ENCODE data around the gene MT1G. TPM values are rescaled to one million over a fixed set of nuclear protein-coding genes. Genes with fewer than 3 reads are reported as not detected.
A peak's percentile ranks its signal among the peaks of the same experiment; 100 is the strongest.
"Not testable (repeated sequence)": the region's sequence is repeated elsewhere in the genome, so short reads cannot be mapped to it uniquely, and the experiment has no call there.

MT1G gene
- total RNA-seq, 1 donor from 2014 or later, result not detected

GRCh38 chr16:56689171-56689570, 21.3 kb upstream of the MT1G start:
- no peak for ATAC-seq
- intact Hi-C loops (cut with DNase I), result no loop called here
- no peak for DNase-seq (ENCODE audit: missing footprints)

GRCh38 chr16:56688762-56689161, 20.9 kb upstream of the MT1G start:
- DNase-seq (ENCODE audit: missing footprints) (no peak), ATAC-seq (no peak)
- intact Hi-C loops (cut with DNase I), result no loop called here

- intact Hi-C loops (cut with DNase I), result no loop called here
These were observed 18.9 kb upstream of the MT1G start for GRCh38 chr16:56686758-56687157.

DNA sequence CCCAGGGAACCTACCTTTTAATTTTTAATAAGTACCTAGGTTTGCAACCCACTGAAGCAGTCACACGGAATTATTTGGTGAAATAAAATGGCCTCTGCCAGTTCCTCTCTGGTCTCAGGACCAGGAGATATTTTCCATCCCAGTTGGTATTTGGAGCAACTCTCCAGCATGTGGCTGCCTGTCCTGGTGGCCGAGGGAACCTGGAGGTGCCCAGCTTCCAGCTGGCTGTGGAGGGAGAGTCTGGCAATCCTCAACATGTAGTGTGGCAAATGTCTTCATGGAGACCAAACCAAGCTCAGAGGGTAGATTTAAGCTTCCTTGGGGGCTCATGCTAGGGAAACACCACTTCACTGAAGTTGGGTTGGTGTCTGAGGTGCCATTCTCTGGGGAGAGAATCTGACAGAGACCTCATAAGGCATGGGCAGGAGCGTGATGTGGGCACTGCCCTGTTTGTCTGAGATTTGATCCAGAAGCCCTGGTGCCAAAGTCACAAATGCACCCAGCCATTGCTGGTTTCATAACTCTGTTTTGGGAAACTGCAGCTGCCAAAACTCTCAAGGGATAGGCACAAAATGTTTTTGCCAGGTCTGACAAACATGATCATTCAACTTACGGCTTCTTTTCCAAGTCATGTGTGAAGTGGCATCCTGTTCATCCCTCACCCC, 17.2 kb upstream of the MT1G start:
- DNase-seq (ENCODE audit: missing footprints) (no peak), ATAC-seq (no peak)
- intact Hi-C loops (cut with DNase I), result loop anchor here (5.0 kb wide), 1 partner anchor 48 kb away; the partner anchor contains the start of gene MT1A

More at GRCh38 chr16:56686758-56687157, 18.9 kb upstream of the MT1G start:
- ATAC-seq (no peak), DNase-seq (ENCODE audit: missing footprints) (no peak)

- no peak for DNase-seq (ENCODE audit: missing footprints)
- intact Hi-C loops (cut with DNase I), result loop anchor here (5.0 kb wide), 1 partner anchor 47 kb away; the partner anchor contains the start of gene MT1A
- no peak for ATAC-seq
These were observed 16.5 kb upstream of the MT1G start for GRCh38 chr16:56684256-56684925.

DNA sequence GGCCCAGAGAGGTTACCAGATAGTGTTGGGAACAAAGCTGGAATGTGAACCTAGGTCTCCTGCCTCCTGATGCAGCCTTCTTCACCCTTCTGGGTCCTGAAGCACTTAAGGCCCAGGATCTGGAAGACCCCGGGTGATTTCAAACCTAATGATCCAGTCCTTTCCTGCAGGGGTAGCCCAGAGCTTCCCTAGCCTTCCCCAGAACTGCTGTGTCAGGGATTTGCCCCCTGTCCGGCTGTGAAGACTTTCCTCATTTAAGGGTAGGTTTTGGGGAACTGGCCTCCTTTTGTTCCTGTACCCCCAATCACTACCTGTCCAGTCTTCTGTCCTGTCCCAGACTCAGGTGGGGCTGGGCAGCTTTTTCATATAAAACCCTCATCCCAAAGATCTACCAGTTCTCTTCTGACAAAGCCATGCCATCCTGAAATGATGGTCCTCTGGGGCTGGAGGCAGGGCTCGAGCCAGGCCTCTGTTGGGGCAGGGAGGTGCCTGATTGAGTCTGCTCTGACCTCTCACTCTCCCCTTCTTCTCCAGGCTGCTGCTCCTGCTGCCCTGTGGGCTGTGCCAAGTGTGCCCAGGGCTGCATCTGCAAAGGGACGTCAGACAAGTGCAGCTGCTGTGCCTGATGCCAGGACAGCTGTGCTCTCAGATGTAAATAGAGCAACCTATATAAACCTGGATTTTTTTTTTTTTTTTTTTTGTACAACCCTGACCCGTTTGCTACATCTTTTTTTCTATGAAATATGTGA, 15.7 kb upstream of the MT1G start:
- DNase-seq (ENCODE audit: missing footprints) (no peak), ATAC-seq (no peak)
- intact Hi-C loops (cut with DNase I), result loop anchor here (2.0 to 5.0 kb wide), 2 partner anchors 46 to 77 kb away; partner anchors contain the start of gene MT1A

GRCh38 chr16:56682703-56683397, 15.0 kb upstream of the MT1G start:
- intact Hi-C loops (cut with DNase I), result loop anchor here (2.0 to 5.0 kb wide), 2 partner anchors 46 to 76 kb away; partner anchors contain the start of gene MT1A
- no peak for DNase-seq (ENCODE audit: missing footprints)
- ATAC-seq, result no peak

DNA sequence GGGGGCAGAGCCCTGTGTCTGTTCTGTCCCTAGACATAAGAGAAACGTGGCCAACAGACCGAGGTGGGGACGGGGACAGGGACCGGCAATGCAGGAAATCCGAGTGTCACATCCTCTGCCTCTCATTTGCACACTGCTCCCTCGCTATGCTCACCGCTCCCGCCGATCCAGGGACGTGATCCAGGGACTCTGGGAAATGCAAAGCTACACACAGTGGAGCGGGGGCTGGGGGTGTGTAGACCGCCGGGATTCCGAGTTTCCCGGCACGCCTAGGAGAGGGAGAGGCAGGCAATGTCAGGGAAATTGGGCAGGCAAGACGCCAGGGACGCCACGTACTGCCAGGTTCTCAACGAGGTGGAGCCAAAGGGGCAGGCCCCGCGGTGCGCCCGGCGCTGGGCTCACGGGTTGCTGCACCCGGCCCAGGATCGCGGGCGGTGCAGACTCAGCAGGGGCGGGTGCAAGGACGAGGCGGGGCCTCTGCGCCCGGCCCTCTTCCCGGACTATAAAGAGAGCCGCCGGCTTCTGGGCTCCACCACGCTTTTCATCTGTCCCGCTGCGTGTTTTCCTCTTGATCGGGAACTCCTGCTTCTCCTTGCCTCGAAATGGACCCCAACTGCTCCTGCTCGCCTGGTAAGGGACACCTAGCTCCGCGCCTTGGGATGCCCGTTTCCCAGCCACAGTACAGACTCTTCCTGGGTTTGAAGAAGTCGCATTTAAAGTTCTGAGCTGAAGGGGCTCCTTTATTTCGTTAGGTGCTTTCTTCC, 14.3 kb upstream of the MT1G start, which contains the start of gene MT1X:
Gene MT1X, plus strand, starts transcription at position 532 of the 764 bp plus-strand sequence. Its CDS starts 71 bp downstream, at position 603.
- peak; percentile 96 for DNase-seq (ENCODE audit: missing footprints)
- ATAC-seq, result peak; percentile 95
- intact Hi-C loops (cut with DNase I), result loop anchor here (2.0 to 5.0 kb wide), 2 partner anchors 45 to 75 kb away; partner anchors contain the start of gene MT1A

- DNase-seq (ENCODE audit: missing footprints), result no peak
- peak; percentile 60 for ATAC-seq
- intact Hi-C loops (cut with DNase I), result loop anchor here (5.0 kb wide), 1 partner anchor 43 kb away; the partner anchor contains the start of gene MT1A
These were observed 12.0 kb upstream of the MT1G start for GRCh38 chr16:56679818-56680217.

DNA sequence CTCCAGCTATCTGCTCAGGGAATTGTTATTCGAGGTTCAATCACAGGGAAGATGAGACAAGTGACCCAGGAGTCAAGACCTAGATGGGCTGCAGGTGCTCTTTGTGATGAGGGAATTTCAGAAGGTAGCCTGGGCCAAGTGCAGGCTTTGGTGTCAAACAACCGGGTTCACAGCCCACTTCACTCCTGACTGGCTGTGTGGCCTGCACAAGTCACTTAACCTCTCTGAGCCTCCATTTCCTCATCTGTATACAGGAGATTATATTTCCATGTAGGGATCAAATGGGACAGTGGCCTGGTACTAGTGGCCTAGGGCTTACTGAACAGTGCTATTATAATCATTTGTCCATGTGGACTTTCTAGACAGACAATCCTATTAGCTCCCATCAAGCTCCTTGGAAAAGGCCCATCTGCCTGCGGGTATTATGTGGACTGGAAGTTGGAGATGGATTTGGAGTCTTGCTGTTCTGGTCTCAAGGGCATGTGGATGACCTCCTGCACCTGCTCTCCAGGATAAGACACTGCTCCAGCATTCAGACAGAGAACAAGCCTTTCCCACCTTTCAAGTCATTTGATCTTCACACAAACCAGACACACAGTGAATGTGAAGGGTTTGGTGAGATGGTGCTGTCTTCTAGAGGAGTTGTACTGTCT, 11.3 kb upstream of the MT1G start:
- ATAC-seq, result no peak
- DNase-seq (ENCODE audit: missing footprints), result no peak
- intact Hi-C loops (cut with DNase I), result no loop called here

GRCh38 chr16:56677474-56677873, 9.6 kb upstream of the MT1G start:
- DNase-seq (ENCODE audit: missing footprints) (no peak), ATAC-seq (no peak)
- intact Hi-C loops (cut with DNase I), result no loop called here

- intact Hi-C loops (cut with DNase I), result no loop called here
- no peak for ATAC-seq
- no peak for DNase-seq (ENCODE audit: missing footprints)
These were observed 7.9 kb upstream of the MT1G start for GRCh38 chr16:56675685-56676210.

DNA sequence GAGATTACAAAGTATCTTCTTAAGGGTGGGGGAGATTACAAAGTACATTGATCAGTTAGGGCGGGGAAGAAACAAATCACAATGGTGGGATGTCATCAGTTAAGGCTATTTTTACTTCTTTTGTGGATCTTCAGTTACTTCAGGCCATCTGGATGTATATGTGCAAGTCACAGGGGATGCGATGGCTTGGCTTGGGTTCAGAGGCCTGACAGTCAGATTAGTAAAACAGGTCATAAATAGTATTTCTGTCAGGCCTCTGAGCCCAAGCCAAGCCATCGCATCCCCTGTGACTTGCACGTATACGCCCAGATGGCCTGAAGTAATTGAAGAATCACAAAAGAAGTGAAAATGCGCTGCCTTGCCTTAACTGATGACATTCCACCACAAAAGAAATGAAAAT, 6.7 kb upstream of the MT1G start:
- intact Hi-C loops (cut with DNase I); ATAC-seq; DNase-seq (ENCODE audit: missing footprints): not testable (repeated sequence)

GRCh38 chr16:56673921-56674320, 6.1 kb upstream of the MT1G start:
- peak; percentile 47 for ATAC-seq
- DNase-seq (ENCODE audit: missing footprints), result no peak
- intact Hi-C loops (cut with DNase I), result loop anchor here (1.0 kb wide), 1 partner anchor 28 kb away; no protein-coding TSS in a partner anchor

DNA sequence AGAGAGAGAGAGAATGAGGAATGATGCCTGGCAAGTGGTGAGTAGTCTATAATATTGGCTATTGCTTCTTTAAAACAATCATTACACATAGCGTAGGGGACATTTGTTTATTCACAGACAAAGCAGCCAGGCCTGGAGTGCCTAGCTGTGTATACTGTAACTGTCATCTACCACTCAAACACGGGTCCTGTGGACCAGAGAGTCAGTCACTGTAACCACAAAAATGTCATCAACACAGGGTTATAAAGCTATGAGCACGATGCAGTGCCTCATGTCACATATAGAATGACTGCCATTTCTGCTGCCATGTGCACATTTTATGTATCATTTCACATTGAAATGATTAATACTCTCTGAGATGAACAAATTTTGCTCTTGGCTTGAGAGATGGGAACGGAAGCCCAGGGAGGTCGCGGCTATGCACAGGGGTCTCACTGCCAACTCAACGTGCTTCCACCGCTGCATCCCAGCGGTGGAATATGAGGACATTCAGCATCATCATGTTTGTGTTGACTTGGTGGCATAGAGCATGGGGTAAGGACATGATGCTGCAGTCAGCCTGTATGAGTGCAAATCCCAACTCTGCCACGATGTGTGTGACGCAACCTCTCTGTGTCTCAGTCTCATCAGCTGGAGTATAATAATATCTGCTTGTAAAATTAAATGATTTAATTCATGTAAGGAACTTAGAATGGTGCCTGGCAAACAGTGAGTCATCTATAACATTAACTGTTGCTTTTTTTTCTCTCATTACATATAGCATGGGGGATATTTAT, 5.1 kb upstream of the MT1G start:
- DNase-seq (ENCODE audit: missing footprints) (no peak), ATAC-seq (no peak)
- intact Hi-C loops (cut with DNase I), result loop anchor here (1.0 kb wide), 1 partner anchor 29 kb away; no protein-coding TSS in a partner anchor

- ATAC-seq; DNase-seq (ENCODE audit: missing footprints); intact Hi-C loops (cut with DNase I): not testable (repeated sequence)
These were observed 4.3 kb upstream of the MT1G start for GRCh38 chr16:56672171-56672570.
